Neural progenitor cell (in vitro differentiated cells): ENCODE data around the gene RBKS.

Experiments used
- CTCF ChIP-seq: fragments of 200-600 bp; sonication (generic); IDR thresholded peaks from 2 replicates; pipeline ENCODE4 v1.5.1; 2017; ENCODE audit warnings: antibody characterized with exemption, mild to moderate bottlenecking
- EZH2 ChIP-seq: fragments of 200-600 bp; sonication (generic); IDR thresholded peaks from 2 replicates; pipeline ENCODE4 v1.6.1; 2017; ENCODE audit warnings: antibody characterized with exemption, mild to moderate bottlenecking, moderate library complexity
- EZH2phosphoT487 ChIP-seq: fragments of 200-600 bp; sonication (generic); IDR thresholded peaks from 2 replicates; pipeline ENCODE4 v1.6.1; 2017; ENCODE audit warnings: antibody characterized with exemption

DNA sequence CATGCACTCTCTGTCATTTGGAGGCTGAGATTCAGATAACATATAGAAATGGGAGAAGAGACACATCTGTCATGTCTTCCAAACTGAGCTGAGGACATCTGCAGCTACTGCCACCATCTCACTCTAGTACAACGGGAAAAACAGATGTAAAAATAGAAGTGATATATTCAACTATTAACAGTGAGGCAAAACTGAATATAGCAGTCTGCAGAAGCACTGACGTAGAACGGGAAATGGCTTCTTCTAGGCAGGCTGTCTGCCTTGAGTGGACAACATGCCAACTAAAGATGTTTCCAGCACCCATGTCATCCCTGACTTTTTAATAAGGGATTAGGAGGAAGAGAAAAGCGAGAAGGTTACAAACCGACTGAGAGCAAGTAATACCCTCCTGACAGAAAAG lies 67.1 kb downstream of the RBKS start:
- TF ChIP-seq CTCF (no peak), EZH2 (no peak), EZH2phosphoT487 (no peak)
